Neuronal stem cell (in vitro differentiated cells): ENCODE data around the gene NR4A2.

ENCODE experiments used
- DNase-seq: peaks from one replicate; pipeline ENCODE4 v3.0.0-alpha.2; 2013; ENCODE audit warnings: low spot score
- H2AFZ ChIP-seq: one replicate; pipeline ENCODE4 v1.6.1; 2013; ENCODE audit warnings: mild to moderate bottlenecking, low read length, inconsistent platforms
- H2AK5ac ChIP-seq: 2 replicates; pipeline ENCODE4 v1.6.1; 2013; ENCODE audit warnings: low read depth, mild to moderate bottlenecking, inconsistent platforms, low read length, moderate library complexity, mixed read lengths
- H2BK120ac ChIP-seq: 2 replicates; pipeline ENCODE4 v1.6.1; 2013; ENCODE audit warnings: low read depth, mild to moderate bottlenecking, inconsistent platforms, low read length, moderate library complexity, mixed read lengths
- H2BK12ac ChIP-seq: one replicate; pipeline ENCODE4 v1.6.1; 2013; ENCODE audit warnings: low read length, inconsistent platforms
- H2BK15ac ChIP-seq: 2 replicates; pipeline ENCODE4 v1.6.1; 2013; ENCODE audit warnings: mild to moderate bottlenecking, low read length, inconsistent platforms, mixed read lengths
- H2BK5ac ChIP-seq: one replicate; pipeline ENCODE4 v1.6.1; 2013; ENCODE audit warnings: inconsistent platforms, mild to moderate bottlenecking, low read length, moderate library complexity
- H3K14ac ChIP-seq: one replicate; pipeline ENCODE4 v1.6.1; 2013; ENCODE audit warnings: low read length, inconsistent platforms
- H3K18ac ChIP-seq: 2 replicates; pipeline ENCODE4 v1.6.1; 2013; ENCODE audit warnings: low read length, inconsistent platforms
- H3K23ac ChIP-seq: 2 replicates; pipeline ENCODE4 v1.6.1; 2013; ENCODE audit warnings: low read depth, mild to moderate bottlenecking, mixed read lengths, low read length, inconsistent platforms; ENCODE audit not compliant: poor library complexity
- H3K27ac ChIP-seq: replicated peaks from 3 replicates; pipeline ENCODE4 v1.5.1; 2013; ENCODE audit warnings: low read length, inconsistent platforms
- H3K27me3 ChIP-seq, 3 experiments: 2 replicates each; pipeline ENCODE4 v1.6.1; 2013; ENCODE audit warnings: low read length in 3 of 3, mild to moderate bottlenecking in 2 of 3, inconsistent platforms in 1 of 3, low read depth in 1 of 3, mixed read lengths in 1 of 3, moderate library complexity in 1 of 3; ENCODE audit not compliant: control insufficient read depth in 3 of 3, insufficient read depth in 3 of 3
- H3K36me3 ChIP-seq, 2 donors: replicated peaks in 1 of 2; 2 replicates each; pipeline ENCODE4 v1.6.1; 2013; ENCODE audit warnings: low read length in 2 of 2; ENCODE audit not compliant: control insufficient read depth in 2 of 2, insufficient read depth in 2 of 2
- H3K4ac ChIP-seq: 2 replicates; pipeline ENCODE4 v1.6.1; 2013; ENCODE audit warnings: inconsistent platforms, mild to moderate bottlenecking, low read length, moderate library complexity
- H3K4me1 ChIP-seq, 2 donors: 1 replicate in 1 of 2; 2 replicates in 1 of 2; pipeline ENCODE4 v1.6.1; 2013; ENCODE audit warnings: low read length in 2 of 2, low read depth in 1 of 2; ENCODE audit not compliant: control insufficient read depth in 2 of 2, insufficient read depth in 1 of 2
- H3K4me2 ChIP-seq: one replicate; pipeline ENCODE4 v1.6.1; 2013; ENCODE audit warnings: mild to moderate bottlenecking, low read length, inconsistent platforms; ENCODE audit not compliant: insufficient read depth, poor library complexity, severe bottlenecking
- H3K4me3 ChIP-seq, 2 donors: 2 replicates each; pipeline ENCODE4 v1.5.1; 2013; ENCODE audit warnings: low read length in 2 of 2, mild to moderate bottlenecking in 2 of 2, inconsistent platforms in 1 of 2, moderate library complexity in 1 of 2
- H3K79me1 ChIP-seq: one replicate; pipeline ENCODE4 v1.6.1; 2013; ENCODE audit warnings: low read depth, mild to moderate bottlenecking, inconsistent platforms, low read length, moderate library complexity
- H3K9ac ChIP-seq: one replicate; pipeline ENCODE4 v1.6.1; 2013; ENCODE audit warnings: mild to moderate bottlenecking, low read depth, low read length, inconsistent platforms; ENCODE audit not compliant: poor library complexity
- H3K9me3 ChIP-seq, 2 donors: replicated peaks in 1 of 2; 2 replicates each; pipeline versions ENCODE3 to v1.6.1; 2013; ENCODE audit warnings: low read length in 2 of 2, mild to moderate bottlenecking in 2 of 2, inconsistent platforms in 1 of 2, low read depth in 1 of 2, mixed read lengths in 1 of 2, moderate library complexity in 1 of 2; ENCODE audit not compliant: control insufficient read depth in 2 of 2, insufficient read depth in 1 of 2
- H4K8ac ChIP-seq: one replicate; pipeline ENCODE4 v1.6.1; 2013; ENCODE audit warnings: low read depth, mild to moderate bottlenecking, inconsistent platforms, low read length, moderate library complexity
- H4K91ac ChIP-seq: one replicate; pipeline ENCODE4 v1.6.1; 2013; ENCODE audit warnings: low read length, low read depth, mild to moderate bottlenecking, inconsistent platforms; ENCODE audit not compliant: poor library complexity
- WGBS, 2 donors: extraction: QIAGEN DNeasy Blood & Tissue Kit; methylation state at CpG; one replicate each; pipeline ENCODE4 v1.1.7; 2013; ENCODE audit warnings: missing lambda C conversion rate in 2 of 2, mixed read lengths in 1 of 2; ENCODE audit not compliant: insufficient read length in 2 of 2, insufficient replicate concordance in 1 of 2; ENCODE audit errors: extremely low coverage in 2 of 2; 5-methylcytosine and 5-hydroxymethylcytosine counted together

NR4A2 gene

GRCh38 chr2:156366753-156367152 lies 34.2 kb upstream of the NR4A2 start:
- Histone ChIP-seq H4K91ac (no peak overlapping the region), H2BK5ac (no peak overlapping the region), H3K27me3 (no peaks in the 10 kb centered on the region), H3K4me1 (no peaks in the 10 kb centered on the region), H3K27ac (no peak overlapping the region), H3K23ac (no peak overlapping the region), H3K4me2 (no peak overlapping the region), H3K4ac (no peak overlapping the region), H2AK5ac (no peak overlapping the region), H3K9me3 (no peaks in the 10 kb centered on the region), H3K79me1 (no peaks in the 10 kb centered on the region), H3K9ac (no peak overlapping the region), H2BK15ac (no peak overlapping the region), H3K18ac (no peak overlapping the region), H3K4me3 (no peak overlapping the region), H3K36me3 (no peaks in the 10 kb centered on the region), H4K8ac (no peak overlapping the region), H3K14ac (no peak overlapping the region), H2BK120ac (no peak overlapping the region), H2AFZ (no peak overlapping the region), H2BK12ac (no peak overlapping the region)
- DNase-seq = no peak
- no CpG with 5 or more reads among the region's 4 CpGs for WGBS, 2 donors

- no peak overlapping the region for H2AFZ ChIP-seq
- no peak overlapping the region for H2BK5ac ChIP-seq
- no peaks in the 10 kb centered on the region for H3K9me3 ChIP-seq
- no peak overlapping the region for H4K91ac ChIP-seq
- H3K9ac ChIP-seq = no peak overlapping the region
- H3K27ac ChIP-seq = no peak overlapping the region
- H3K27me3 ChIP-seq = peaks cover 0 to 2% (median 0%) of the 10 kb centered on the region in 3 experiments
- H3K4me1 ChIP-seq = no peaks in the 10 kb centered on the region
- no peak overlapping the region for H2BK12ac ChIP-seq
- no peak overlapping the region for H2BK15ac ChIP-seq
- no peak overlapping the region for H2AK5ac ChIP-seq
- H3K36me3 ChIP-seq = no peaks in the 10 kb centered on the region
- DNase-seq = no peak
- no peak overlapping the region for H4K8ac ChIP-seq
- H3K4ac ChIP-seq = no peak overlapping the region
- H3K4me3 ChIP-seq = no peak overlapping the region
- no peak overlapping the region for H3K4me2 ChIP-seq
- H3K18ac ChIP-seq = no peak overlapping the region
- H3K14ac ChIP-seq = no peak overlapping the region
- H3K79me1 ChIP-seq = no peaks in the 10 kb centered on the region
- no peak overlapping the region for H3K23ac ChIP-seq
- no peak overlapping the region for H2BK120ac ChIP-seq
Measured at GRCh38 chr2:156363141-156363540, 30.6 kb upstream of the NR4A2 start.

- H2BK12ac ChIP-seq = no peak overlapping the region
- no peak overlapping the region for H3K23ac ChIP-seq
- no peak overlapping the region for H3K4me3 ChIP-seq
- H3K4me1 ChIP-seq = no peaks in the 10 kb centered on the region
- no peak overlapping the region for H2BK120ac ChIP-seq
- H4K91ac ChIP-seq = no peak overlapping the region
- no peak overlapping the region for H3K4ac ChIP-seq
- no peaks in the 10 kb centered on the region for H3K79me1 ChIP-seq
- no peak for DNase-seq
- no peak overlapping the region for H3K14ac ChIP-seq
- no peak overlapping the region for H2AK5ac ChIP-seq
- no peaks in the 10 kb centered on the region for H3K36me3 ChIP-seq
- no peak overlapping the region for H2BK15ac ChIP-seq
- no peak overlapping the region for H3K9ac ChIP-seq
- peaks cover 0 to 2% (median 0%) of the 10 kb centered on the region in 3 experiments for H3K27me3 ChIP-seq
- no peak overlapping the region for H2AFZ ChIP-seq
- H2BK5ac ChIP-seq = no peak overlapping the region
- H4K8ac ChIP-seq = no peak overlapping the region
- no peak overlapping the region for H3K27ac ChIP-seq
- H3K18ac ChIP-seq = no peak overlapping the region
- no CpG with 5 or more reads among the region's 3 CpGs for WGBS, 2 donors
- no peaks in the 10 kb centered on the region for H3K9me3 ChIP-seq
- no peak overlapping the region for H3K4me2 ChIP-seq
Measured at GRCh38 chr2:156356014-156356754, 23.7 kb upstream of the NR4A2 start.

- WGBS, 2 donors = no CpG with 5 or more reads among the region's 1 CpG
Measured at GRCh38 chr2:156352911-156353310, 20.4 kb upstream of the NR4A2 start.

More at GRCh38 chr2:156352911-156353310, 20.4 kb upstream of the NR4A2 start:
- Histone ChIP-seq H2BK15ac (no peak overlapping the region), H4K91ac (no peak overlapping the region), H3K27ac (no peak overlapping the region), H2BK5ac (no peak overlapping the region), H3K4ac (no peak overlapping the region), H3K4me1 (peaks cover 0 to 2% of the 10 kb centered on the region in 2 donors), H3K14ac (no peak overlapping the region), H3K18ac (no peak overlapping the region), H2AFZ (no peak overlapping the region), H4K8ac (no peak overlapping the region), H2AK5ac (no peak overlapping the region), H3K4me3 (no peak overlapping the region), H3K36me3 (no peaks in the 10 kb centered on the region), H2BK12ac (no peak overlapping the region), H2BK120ac (no peak overlapping the region), H3K4me2 (no peak overlapping the region), H3K79me1 (no peaks in the 10 kb centered on the region), H3K9me3 (peaks cover 0 to 3% of the 10 kb centered on the region in 2 donors), H3K27me3 (no peaks in the 10 kb centered on the region), H3K9ac (no peak overlapping the region), H3K23ac (no peak overlapping the region)
- no peak for DNase-seq
